GM18499 (cell line): ENCODE data around the gene CDC42BPA.
"Not testable (repeated sequence)": the region's sequence is repeated elsewhere in the genome, so short reads cannot be mapped to it uniquely, and the experiment has no call there.

Experiments
- ATAC-seq: cut with Tn5 transposase; IDR thresholded peaks from one replicate; pipeline ENCODE4 v1.9.1; 2021; ENCODE audit warnings: moderate number of reproducible peaks; ENCODE audit not compliant: insufficient read depth, unreplicated experiment

CDC42BPA gene

GRCh38 chr1:227314014-227314848 lies 4.1 kb downstream of the CDC42BPA start:
- no peak for ATAC-seq

GRCh38 chr1:227312361-227313025 lies 5.8 kb downstream of the CDC42BPA start:
- ATAC-seq: no peak

GRCh38 chr1:227311389-227312001 lies 6.8 kb downstream of the CDC42BPA start:
- no peak for ATAC-seq

- no peak for ATAC-seq
Observed at GRCh38 chr1:227308367-227309336, 9.6 kb downstream of the CDC42BPA start.

GRCh38 chr1:227306689-227307088 lies 11.6 kb downstream of the CDC42BPA start:
- no peak for ATAC-seq

GRCh38 chr1:227305894-227306626 lies 12.2 kb downstream of the CDC42BPA start:
- no peak for ATAC-seq

- no peak for ATAC-seq
Observed at GRCh38 chr1:227304665-227305064, 13.6 kb downstream of the CDC42BPA start.

GRCh38 chr1:227303662-227304061 lies 14.6 kb downstream of the CDC42BPA start:
- no peak for ATAC-seq

GRCh38 chr1:227300682-227301081 lies 17.6 kb downstream of the CDC42BPA start:
- ATAC-seq: no peak

- no peak for ATAC-seq
Observed at GRCh38 chr1:227299688-227300087, 18.6 kb downstream of the CDC42BPA start.

- ATAC-seq: no peak
Observed at GRCh38 chr1:227299241-227299627, 19.1 kb downstream of the CDC42BPA start.

GRCh38 chr1:227298512-227299240 lies 19.6 kb downstream of the CDC42BPA start:
- no peak for ATAC-seq

GRCh38 chr1:227297073-227297793 lies 21.1 kb downstream of the CDC42BPA start:
- no peak for ATAC-seq

- ATAC-seq: no peak
Observed at GRCh38 chr1:227295609-227296008, 22.7 kb downstream of the CDC42BPA start.

- no peak for ATAC-seq
Observed at GRCh38 chr1:227285745-227286144, 32.5 kb downstream of the CDC42BPA start.

- no peak for ATAC-seq
Observed at GRCh38 chr1:227281371-227281770, 36.9 kb downstream of the CDC42BPA start.

GRCh38 chr1:227280836-227281235 lies 37.5 kb downstream of the CDC42BPA start:
- no peak for ATAC-seq

- ATAC-seq: not testable (repeated sequence)
Observed at GRCh38 chr1:227276156-227276693, 42.1 kb downstream of the CDC42BPA start.
